NCI-H748 (cell line): ENCODE results near the gene PHF21A.
A peak's percentile ranks its signal among the peaks of the same experiment; 100 is the strongest.

ENCODE experiments used
- DNase-seq: peaks from one replicate; lab custom pipeline; 2025; ENCODE audit not compliant: unreplicated experiment; lab: John Stamatoyannopoulos, UW

Gene PHF21A

GRCh38 chr11:46075928-46076327 lies 45.3 kb downstream of the PHF21A start:
- DNase-seq: no peak

DNA sequence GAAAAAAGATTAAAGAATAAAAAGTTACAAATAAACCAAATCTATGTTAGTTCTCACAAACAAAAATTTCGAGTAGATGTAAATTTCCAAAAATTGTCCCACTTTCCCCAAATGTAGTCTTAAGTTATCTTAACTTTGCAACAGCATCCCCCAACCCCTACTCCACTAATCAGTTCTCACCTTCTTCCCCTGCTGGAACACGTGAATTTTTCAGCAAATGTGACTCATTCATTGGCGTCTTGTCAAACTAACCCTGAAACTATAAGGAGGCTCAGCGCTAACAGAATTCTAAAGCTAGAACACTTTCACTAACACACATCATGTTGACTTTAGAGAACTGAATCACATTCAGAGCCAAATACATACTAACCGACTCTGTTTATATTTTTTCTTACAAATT lies 46.1 kb downstream of the PHF21A start:
- DNase-seq: no peak

DNA sequence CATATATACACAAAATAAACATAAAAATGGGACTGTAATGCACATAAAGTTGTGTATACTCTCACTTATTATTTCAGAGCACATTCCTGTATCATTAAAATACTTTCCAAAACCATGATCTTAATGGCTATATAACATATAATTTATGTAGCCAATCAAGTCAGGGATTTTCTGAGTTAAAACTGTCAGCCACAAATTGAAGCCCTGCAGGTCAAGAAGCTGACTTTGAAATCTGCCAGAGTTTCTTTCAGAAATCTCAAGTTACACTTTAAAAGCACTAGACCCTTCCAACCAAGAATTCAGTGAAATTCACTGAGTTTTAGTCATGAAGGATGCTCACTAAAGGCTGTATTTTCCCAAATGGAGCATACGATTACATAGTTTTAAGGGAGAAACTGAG lies 47.6 kb downstream of the PHF21A start:
- no peak for DNase-seq

DNA sequence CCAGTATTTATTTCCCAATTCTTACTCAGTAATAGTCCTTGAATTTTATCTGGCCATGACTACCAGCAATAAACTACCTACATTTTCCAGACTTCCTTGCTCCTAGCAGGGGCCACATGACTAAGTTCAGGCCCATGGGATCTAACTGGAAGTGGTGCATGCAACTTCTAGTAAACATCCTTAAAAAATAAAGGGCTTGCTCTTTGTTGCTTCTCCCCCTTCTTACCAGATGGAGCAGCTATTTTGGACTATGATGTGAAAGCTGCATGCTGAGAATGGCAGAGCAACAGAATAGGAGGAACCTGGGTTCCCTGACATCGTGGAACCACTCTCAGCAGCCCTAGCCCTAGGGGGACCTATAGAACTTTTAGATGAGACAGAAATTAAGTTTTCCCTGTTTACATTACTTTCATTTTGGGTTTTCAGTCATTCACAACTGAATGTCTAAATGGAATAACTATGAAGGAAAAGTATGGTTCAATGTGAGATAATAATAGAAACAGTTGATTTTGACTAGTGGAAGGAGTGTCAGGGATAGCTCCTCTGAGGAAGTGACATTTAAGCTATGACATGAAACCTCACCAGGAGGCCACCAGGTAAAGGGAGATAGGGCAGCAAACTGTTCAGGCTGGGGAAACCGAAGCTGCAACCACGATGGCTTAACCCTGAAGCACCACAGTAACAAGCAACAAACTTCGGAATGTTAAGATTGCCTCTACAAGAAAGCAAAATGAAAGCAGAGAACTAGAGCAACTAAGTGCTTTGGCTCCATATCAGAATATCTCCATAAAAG lies 48.9 kb downstream of the PHF21A start:
- no peak for DNase-seq

GRCh38 chr11:46071091-46071490 lies 50.2 kb downstream of the PHF21A start:
- no peak for DNase-seq

DNA sequence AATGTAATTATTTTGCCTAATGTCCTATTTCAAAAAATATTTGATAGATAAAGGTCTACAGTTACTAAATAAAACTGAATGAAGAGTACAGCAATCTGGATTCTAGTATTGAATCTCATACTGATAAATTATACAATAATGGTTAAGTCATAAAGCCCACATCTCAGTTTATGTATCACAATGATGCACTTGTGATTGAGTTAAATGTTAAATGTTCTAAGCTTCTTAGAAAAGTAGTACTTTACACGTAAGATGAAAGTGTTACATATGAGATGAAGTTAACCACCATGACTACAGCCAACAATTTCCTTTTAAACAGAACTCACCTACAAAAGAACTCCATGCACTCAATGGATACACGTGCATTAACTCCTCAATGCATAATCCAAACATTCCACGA lies 51.7 kb downstream of the PHF21A start:
- DNase-seq: no peak

DNA sequence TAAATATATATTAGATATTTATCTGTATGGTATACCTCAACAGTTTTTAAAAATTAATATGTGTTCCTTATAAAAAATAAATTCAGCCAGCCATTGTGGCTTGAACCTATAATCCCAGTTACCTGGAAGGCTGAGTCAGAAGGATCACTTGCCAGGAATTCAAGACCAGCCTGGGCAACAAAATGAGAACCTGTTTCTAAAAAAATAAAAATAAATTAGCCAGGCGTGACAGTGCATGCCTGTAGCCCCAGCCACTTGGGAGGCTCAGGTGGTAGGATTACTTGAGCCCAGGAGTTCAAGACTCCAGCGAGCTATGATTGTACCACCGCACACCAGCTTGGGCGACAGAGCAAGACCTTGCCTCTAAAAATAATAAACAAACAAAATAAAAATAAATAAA lies 54.9 kb downstream of the PHF21A start:
- no peak for DNase-seq

DNA sequence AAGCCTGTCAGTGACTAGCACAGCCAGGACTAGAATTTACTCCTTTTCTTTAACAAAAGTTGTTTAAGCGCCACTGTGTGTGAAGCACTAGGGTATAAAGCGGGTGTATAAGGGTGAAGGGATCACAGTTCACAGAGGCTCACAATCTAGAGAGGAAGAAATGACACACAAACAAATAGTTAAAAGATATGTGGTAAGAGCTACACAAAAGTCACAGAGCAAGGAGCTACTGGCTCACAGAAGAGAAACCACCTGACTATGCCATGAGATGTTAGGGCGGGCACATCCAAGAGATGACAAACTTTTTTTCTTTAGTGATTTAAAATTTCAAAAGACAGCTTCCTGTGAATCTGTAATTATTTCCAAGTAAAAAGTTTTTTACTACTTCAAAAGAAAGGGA lies 55.6 kb downstream of the PHF21A start:
- no peak for DNase-seq

DNA sequence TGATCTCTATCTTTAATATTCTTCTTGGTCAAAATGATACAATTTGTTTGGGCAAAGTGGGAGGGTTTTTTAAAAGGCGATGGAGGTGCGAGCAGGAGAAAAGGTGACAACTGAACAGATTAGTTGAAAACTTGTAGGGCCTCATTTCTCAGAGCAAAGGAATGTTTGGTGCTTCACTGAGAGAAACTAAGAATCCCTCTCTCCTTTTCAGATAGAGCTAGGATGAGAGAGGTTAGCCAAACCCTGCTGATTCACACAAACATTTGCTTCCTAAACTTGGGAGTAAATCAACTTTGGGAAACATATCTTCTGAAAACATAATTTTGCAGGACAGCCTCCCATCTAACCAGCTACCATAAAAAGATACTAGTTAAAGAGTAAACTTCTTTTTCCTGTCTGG lies 57.0 kb downstream of the PHF21A start:
- no peak for DNase-seq

DNA sequence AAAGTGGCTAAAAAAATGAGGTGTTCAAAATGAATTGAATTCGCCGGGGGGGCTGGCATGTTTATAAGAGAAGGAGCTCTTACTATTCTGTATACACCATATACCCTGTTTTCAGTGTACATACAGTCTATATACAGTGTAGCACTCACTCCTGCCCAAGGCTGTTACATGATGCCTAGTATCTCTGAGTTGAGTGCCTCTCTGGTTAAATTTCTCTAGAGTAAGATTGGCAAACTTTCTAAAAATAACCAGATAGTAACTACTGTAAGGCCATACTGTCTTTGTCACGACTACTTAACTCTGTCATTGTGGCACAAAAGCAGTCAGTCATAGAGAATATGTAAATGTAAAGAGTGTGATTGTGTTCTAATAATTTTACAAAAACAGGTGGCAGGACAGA lies 58.1 kb downstream of the PHF21A start:
- DNase-seq: no peak

GRCh38 chr11:46060013-46060412 lies 61.2 kb downstream of the PHF21A start:
- DNase-seq: no peak

- DNase-seq: no peak
Observed at GRCh38 chr11:46057489-46057888, 63.8 kb downstream of the PHF21A start.

DNA sequence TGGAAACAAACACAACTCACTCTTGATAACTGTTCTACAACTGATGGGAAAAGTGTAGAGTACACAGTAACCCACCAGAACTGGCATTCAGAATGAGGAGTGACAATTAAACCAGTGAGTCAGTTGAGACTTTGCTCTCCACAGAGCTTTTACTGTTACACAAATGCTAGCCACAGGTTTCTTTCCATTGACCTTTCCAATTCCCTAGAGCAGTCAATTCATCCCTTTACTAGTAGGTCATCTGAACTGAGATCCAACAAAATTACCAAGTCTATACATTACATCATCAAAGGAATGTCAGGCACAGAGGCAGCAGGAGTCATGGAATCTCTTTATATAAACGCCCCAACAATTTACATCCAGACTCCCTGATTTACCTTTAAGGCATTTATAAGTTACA lies 65.9 kb downstream of the PHF21A start:
- no peak for DNase-seq

DNA sequence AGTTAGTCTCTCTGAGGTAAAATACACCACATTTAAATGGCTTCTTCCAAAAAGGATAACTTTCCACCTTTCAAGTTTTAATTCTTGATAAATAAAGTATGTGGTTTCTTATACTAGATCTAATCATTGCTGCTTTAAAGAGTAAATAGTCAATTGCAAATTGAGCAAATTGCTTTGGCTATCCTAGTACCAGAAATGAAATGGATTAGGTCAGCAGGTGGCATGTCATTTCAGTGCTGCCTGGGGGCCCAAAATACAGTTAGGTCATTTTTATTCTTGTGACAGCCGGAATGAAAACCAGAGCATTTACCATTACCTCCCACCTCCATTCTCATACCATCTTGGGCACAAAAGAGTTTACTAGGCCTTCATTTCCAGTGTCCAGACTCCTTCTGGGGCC lies 70.2 kb downstream of the PHF21A start:
- DNase-seq: no peak

GRCh38 chr11:46050662-46051061 lies 70.6 kb downstream of the PHF21A start:
- DNase-seq: no peak

- no peak for DNase-seq
Observed at GRCh38 chr11:46050003-46050461, 71.2 kb downstream of the PHF21A start.

- peak; percentile 36 for DNase-seq
Observed at GRCh38 chr11:46049325-46049897, 71.8 kb downstream of the PHF21A start.

DNA sequence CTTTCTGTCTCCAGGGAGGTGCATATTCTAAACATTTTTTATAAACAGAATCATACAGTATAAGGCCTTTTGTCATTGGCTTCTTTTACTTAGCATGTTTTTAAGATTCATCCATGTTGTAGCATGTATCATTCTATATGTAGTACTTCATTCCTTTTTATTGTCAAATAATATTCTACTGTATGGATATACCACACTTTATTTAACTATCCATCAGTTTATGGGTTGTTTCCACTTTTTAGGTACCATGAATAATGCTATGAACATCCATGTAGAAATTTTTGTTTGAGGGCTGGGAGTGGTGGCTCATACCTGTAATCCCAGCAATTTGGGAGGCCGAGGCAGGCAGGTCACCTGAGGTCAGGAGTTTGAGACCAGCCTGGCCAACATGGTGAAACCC lies 73.1 kb downstream of the PHF21A start:
- no peak for DNase-seq

DNA sequence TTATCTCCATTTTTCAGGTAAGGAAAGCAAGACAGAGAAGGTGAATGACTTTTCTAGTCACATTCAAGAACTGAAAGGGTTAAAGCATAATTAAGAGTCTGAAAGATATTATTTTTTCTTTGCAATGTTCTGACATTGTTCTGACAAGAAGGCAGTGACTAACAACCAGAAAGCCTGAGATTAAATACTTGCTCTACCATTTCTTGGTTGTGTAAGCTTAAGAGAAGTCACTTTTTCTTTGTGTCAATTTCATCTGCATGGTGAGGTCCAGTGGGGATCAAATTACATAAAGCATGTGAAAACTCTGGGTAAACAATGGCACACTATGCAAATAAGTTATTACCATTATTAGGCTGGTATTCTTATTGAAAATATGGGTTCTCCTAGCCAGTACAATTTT lies 73.7 kb downstream of the PHF21A start:
- DNase-seq: peak; percentile 23

DNA sequence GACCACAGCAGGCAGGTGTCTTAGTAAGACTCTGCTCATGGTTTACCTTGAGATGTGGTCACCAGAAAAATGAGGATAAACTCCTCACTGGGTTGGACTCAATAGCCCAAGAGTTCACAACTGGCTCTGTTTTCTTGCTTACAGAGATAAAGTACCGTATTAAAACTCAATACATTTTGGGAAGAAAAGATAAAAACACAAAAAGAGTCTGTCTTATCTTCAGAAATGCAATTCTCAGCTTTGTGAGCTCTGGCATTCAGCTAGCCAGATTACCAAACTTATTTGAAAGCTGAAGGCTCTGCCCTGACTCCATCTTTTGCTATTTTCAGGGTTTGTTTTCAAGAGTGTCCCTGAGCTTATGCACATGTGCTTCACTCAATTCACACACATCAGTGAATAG lies 75.4 kb downstream of the PHF21A start:
- no peak for DNase-seq

DNA sequence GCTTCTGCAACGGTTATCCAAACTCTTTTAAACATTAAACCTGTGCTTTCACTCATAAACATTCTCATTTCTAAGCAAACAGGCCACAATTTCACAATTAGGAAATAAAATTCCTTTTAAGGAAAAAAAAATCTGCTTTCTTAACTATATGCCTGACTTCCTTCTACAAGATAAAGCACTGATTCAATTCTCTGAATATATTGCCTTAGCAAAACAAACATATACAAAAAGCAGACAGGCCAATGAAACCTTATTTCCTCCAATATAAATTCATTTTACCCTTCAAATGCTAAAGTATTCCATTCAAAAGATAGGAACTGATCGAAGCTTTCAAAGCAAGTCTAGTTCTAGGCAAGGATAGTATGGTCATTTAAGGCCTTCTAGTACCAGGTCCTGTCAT lies 76.7 kb downstream of the PHF21A start:
- DNase-seq: no peak

- no peak for DNase-seq
Observed at GRCh38 chr11:46039990-46040389, 81.3 kb downstream of the PHF21A start.

DNA sequence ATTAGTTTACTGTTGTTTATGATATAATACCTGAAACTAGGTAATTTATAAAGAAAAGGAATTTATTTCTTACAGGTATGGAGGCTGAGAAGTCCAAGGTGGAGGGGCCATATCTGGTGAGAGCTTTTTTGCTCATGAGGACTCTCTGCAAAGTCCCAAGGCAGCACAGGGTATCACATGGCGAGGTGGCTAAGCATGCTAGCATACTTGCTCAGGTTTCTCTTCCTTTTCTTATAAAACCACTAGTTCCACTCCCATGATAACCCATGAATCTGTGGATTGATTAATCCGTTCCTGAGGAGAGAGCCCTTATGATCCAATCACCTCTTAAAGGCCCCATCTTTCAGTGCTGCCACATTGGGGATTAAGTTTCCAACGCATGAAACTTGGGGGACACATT lies 82.7 kb downstream of the PHF21A start:
- DNase-seq: no peak
